ENCODE measurements around the gene GATM.
"Not testable (repeated sequence)": the region's sequence is repeated elsewhere in the genome, so short reads cannot be mapped to it uniquely, and the experiment has no call there.

The GATM gene

GRCh38 chr15:45349623-45350022 lies 28.7 kb downstream of the GATM start:
- DNase-seq, result no peak

- DNase-seq, result no peak
These were observed 30.4 kb downstream of the GATM start for GRCh38 chr15:45347989-45348388.

DNA sequence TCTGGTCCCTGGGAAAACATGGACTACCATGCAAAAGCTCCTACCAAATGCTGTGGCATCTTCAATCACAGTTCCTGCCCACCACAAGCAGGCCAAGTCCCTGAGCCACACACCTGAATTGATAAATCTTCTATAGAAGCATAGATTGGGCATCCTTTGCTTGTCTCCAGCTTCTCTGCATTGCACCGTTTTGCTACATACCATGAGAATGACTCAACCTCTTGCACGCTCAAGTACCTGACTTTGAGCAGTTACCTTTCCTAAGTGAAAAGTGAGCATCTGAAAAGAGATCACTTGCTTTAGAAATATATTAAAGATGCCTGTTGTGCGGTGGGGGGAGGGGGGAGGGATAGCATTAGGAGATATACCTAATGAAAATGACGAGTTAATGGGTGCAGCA lies 31.3 kb downstream of the GATM start:
- DNase-seq, result no peak

GRCh38 chr15:45346381-45346780 lies 32.0 kb downstream of the GATM start:
- no peak for DNase-seq

DNA sequence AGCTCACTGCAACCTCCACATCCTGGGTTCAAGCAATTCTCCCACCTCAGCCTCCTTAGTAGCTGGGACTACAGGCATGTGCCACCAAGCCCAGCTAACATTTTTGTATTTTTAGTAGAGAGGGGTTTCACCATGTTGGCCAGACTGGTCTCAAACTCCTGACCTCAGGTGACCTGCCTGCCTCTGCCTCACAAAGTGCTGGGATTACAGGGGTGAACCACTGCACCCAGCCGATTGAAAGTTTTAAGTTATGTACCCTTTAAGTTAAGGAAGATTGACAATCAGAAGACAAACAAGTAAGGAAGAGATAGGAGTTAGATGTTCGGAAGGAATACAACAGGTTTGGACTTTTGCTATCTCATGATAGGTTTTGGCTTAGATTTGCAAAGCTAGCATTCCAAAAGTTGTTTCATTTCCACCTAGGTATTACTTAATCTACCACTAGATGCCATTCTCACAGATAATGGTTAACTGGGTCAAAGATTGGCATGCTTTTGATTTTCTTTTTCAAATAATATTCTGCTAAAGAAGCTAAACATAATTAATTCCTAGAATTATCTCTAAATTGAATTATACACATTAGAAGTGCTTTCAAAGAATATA lies 35.0 kb downstream of the GATM start:
- no peak for DNase-seq

GRCh38 chr15:45341790-45342189 lies 36.6 kb downstream of the GATM start:
- DNase-seq, result no peak

DNA sequence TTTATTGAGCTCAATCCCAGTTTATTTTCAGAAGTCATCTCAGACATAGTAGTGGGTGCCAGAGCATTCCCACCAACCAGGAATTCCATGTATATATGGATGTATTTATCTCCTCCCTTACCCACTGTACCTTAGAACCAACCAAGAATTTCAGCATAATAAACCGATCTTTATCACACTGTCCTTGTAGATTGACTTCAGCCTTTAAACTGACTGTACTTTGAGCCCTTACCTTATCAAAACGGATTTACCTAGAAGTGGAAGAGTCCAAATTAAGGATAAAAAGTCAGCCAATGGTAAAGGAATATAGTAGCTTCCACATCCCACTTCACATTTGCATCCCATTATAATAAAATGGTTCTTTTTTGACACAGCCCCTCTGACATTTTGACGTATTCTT lies 37.9 kb downstream of the GATM start:
- DNase-seq, result no peak

GRCh38 chr15:45338417-45338816 lies 39.9 kb downstream of the GATM start:
- no peak for DNase-seq

DNA sequence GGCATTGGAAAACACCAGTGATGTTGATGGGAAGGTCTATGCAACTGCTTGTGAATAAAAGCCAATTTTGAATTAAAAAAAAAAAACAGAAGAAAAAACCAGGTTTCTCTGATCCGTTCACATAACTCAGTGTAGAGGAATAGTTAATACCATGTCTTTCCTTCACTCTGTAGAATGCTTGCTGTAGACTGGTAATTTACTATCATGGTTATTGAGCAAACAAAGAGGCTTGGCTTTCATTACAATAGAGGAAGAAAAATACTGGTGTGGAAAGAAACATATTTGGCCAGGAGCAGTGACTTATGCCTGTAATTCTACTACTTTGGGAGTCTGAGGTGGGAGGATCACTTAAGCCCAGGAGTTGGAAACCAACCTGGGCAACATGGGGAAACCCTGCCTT lies 41.1 kb downstream of the GATM start:
- no peak for DNase-seq

DNA sequence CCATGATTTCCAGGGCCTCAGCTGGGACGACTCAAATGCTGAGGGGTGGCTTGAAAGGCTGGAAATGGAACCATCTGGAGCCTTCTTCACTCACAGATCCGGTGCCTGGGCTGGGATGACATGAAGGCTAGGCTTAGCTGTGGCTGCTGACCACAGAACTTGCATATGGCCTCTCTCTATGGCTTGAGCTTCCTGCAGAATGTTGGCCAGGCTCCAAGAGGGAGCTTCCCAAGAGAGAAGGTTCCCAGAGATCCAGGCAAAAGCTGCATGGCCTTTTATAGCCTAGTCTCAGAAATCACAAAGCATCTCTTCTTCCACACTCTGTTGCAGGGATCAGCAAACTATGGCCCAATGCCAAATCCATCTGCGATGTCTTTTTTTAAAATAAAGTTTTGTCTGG lies 44.8 kb downstream of the GATM start:
- no peak for DNase-seq

GRCh38 chr15:45332694-45333093 lies 45.6 kb downstream of the GATM start:
- DNase-seq, result no peak

- no peak for DNase-seq
These were observed 46.4 kb downstream of the GATM start for GRCh38 chr15:45331972-45332371.

- DNase-seq, result no peak
These were observed 49.7 kb downstream of the GATM start for GRCh38 chr15:45328663-45329062.

- DNase-seq, result no peak
These were observed 51.6 kb downstream of the GATM start for GRCh38 chr15:45326741-45327140.

- no peak for DNase-seq
These were observed 52.1 kb downstream of the GATM start for GRCh38 chr15:45326280-45326679.

- no peak for DNase-seq
These were observed 57.7 kb downstream of the GATM start for GRCh38 chr15:45320581-45321205.

DNA sequence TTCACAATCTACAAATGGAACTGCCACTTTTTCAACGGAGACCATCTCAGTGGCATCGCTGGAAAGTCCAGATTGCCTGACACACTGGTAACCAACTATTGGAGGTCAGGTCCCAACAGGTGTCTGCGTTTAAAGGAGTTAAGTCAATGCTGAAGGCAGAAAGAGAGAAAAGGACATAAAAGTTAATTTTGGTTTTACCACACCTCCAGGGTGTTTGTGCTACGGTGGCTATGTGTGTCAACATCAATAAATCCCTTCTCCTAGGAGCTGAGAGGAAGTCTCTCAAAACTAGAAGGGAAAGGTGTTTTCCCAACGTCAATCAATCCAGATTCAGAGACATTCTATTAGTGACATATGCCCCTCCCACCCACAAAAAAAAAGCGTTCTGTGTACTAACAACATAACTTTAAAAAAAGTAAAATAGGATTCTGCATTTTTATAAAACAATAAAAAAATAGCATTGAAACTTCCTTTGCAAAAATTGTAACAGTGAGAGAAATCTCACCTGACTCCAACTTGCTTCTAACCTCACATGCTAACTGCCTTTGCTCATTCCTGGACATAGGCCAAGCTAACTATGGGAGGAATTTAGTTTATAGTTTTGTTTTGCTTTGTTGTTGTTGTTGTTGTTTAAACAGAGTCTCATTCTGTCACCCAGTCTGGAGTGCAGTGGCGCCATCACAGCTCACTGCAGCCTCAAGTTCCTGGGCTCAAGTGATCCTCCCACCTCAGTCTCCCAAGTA lies 58.7 kb downstream of the GATM start:
- no peak for DNase-seq

GRCh38 chr15:45314960-45315359 lies 63.4 kb downstream of the GATM start:
- no peak for DNase-seq

DNA sequence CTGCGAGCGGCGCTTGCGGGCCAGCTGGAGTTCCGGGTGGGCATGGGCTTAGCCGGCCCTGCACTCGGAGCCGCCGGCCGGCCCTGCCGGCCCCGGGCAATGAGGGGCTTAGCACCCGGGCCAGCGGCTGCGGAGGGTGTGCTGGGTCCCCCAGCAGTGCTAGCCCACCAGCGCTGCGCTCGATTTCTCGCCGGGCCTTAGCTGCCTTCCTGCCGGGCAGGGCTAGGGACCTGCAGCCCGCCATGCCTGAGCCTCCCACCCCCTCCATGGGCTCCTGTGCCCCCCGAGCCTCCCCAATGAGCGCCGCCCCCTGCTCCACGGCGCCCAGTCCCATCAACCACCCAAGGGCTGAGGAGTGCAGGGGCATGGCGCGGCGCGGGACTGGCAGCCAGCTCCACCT lies 64.2 kb downstream of the GATM start:
- not testable (repeated sequence) for DNase-seq
